IPS-NIHi7 (cell line): ENCODE results near the gene MRM1.

Experiments used
- DNase-seq: peaks from one replicate; pipeline ENCODE4 v3.0.0; 2012; ENCODE audit warnings: mixed read lengths; ENCODE audit errors: extremely low spot score

MRM1 gene, protein sequence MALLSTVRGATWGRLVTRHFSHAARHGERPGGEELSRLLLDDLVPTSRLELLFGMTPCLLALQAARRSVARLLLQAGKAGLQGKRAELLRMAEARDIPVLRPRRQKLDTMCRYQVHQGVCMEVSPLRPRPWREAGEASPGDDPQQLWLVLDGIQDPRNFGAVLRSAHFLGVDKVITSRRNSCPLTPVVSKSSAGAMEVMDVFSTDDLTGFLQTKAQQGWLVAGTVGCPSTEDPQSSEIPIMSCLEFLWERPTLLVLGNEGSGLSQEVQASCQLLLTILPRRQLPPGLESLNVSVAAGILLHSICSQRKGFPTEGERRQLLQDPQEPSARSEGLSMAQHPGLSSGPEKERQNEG

DNA sequence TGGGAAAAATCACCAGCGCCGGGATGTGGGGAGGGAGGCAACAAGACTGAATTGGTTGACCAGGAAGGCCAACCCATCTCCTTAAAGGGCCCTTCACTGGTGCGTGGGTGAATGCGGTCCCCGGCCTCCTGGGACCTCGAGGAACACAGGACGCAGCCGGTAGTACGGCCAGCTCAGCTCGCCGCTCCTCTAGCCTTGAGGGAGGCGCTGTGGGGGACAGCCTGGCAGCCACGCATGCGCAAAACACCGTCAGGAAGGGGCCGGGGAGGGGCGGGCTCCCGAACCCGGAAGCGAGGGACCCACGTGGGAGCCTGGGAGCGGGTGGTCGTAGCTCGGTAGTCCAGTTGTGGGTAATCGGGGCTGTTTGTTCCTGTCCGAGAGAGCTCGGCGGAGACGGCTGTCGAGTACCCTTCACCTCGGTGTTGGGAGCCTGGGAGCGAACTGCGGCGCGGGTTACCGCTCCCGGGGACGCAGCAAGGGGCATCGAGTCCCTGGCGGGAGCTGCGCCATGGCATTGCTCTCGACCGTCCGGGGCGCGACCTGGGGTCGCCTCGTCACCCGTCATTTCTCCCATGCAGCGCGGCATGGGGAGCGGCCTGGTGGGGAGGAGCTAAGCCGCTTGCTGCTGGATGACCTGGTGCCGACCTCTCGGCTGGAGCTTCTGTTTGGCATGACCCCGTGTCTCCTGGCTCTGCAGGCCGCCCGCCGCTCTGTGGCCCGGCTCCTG lies at the start of gene MRM1:
TSS of gene MRM1 (plus strand) at position 281 of the 727 bp plus-strand sequence. CDS start at position 509, 228 bp downstream.
- DNase-seq: peak; percentile 92

DNA sequence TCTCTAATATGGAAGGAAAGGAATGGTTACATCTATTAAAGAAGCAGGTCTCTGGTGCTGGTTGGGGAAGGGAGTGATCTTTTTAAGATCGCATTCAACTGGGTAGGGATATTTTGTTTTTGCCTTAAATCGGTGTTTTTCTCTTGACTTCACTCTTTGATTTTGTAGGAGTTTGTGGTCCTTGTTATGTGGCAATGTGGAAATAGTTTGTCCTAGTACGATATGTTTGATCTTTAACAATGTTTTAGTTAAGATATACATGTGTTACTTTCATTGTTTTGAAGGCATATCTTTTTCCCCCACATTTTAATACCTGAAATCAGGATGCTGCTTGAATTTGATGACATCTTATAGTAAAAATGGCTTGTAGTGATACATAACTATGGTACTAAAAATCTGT lies 47.9 kb upstream of the MRM1 start:
- DNase-seq: no peak

DNA sequence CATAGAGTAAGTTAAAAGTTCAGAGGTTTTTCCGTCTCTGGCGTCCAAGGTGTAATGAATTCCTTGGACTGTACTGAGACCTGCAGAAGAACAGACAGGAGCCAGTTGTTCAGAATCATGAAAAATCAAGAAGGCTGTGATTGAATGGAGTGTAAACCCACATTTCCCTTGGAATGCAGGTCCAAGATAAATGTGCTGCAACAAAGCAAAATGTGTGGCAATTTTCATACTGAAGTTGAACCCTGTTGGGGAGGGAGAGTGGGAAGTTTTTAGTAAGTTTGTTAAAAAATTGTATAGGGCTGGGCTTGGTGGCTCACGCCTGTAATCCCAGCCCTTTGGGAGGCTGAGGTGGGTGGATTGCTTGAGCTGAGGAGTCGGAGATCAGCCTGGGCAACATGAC lies 35.3 kb upstream of the MRM1 start:
- no peak for DNase-seq

DNA sequence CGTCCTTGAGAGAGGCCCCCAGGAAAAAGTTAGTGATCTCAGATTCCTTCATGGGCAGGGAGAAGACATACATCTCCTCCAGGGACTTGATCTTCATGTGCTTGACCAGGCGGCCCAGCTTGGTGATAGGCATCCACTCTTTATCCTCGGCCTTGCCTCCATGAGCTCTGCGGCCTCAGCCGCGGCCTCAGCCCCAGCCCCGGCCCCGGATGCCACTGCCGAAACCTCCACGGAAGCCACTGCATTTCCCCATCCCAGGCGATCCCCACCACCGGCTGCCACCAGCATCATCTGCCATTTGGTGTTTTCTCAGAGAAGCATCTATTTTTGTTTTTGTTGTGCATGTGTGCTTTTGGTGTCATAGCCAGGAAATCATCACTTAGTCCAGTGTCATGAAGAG lies 26.4 kb upstream of the MRM1 start:
- no peak for DNase-seq

DNA sequence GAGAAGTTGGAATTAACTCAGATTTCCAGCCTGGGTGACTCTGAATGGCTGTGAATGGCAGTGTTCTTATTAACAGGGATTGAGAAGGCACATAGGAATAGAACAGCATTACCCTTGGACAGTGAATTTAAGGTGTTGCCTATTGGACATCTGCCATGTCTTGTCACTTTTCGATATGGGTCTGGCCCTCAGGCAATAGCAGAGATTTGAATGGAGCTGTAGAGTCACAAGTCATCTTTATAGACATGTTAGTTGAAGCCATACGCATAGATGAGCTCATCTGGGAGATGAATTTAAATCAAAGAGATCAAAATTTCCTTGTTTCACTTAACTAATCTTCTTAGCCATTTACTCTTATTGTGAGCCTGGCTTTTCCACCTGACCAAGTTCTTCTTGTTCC lies 24.6 kb upstream of the MRM1 start:
- no peak for DNase-seq

DNA sequence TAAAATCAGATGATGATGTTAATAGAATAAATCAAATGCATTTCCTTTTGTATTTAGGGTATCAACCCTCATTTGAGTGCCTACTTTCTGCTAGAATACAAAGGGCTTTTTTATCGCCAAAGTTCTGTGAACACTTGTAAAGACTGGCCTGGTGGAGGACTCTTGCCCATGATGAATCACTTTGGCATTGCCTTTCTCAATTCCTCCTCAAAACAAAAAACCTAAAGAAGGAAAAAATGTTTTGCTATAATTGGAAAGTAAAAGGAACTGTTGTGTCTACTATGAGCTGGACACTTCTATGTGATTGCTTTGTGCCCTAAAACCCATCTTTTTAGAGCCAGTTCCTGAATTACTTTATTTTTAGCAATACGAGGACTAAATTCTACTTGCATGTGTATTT lies 22.7 kb upstream of the MRM1 start:
- DNase-seq: no peak

DNA sequence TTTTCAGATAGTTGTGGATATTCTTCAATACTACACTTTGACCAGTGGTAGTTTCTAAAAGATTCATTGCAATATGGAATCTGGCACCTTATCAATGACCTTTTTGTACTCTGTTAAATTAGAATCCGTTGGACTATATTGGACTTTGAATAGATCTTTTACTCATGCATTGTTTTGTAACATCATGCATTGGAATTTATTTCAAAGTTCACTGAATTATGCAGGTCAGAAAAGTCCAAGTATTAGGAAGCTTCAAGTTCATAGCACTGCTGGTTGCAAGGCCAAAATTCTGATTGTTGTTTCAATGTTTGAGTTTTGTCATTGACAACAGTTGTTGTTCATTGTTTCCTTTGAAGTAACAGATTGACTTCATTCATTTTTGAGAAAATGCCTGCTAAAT lies 17.6 kb upstream of the MRM1 start:
- DNase-seq: no peak

DNA sequence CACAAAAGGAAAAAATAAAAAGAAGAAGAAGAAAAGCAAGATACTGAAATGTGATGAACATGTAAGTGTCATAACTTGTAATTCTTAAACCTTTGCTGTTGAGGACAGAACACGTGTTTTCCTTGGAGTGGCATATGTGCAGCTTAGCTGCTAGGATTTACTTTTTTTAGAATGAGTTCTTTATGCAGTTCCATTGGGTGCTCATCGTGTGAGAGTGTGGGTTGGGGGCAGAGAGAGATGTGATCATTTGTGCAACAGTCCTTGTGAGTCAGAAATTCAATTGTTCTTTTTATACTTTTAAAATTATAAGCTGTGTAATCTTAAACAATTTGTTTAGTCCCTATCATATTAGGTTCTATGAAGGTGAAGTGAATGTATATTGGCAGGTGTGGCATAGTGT lies 15.2 kb upstream of the MRM1 start:
- no peak for DNase-seq

DNA sequence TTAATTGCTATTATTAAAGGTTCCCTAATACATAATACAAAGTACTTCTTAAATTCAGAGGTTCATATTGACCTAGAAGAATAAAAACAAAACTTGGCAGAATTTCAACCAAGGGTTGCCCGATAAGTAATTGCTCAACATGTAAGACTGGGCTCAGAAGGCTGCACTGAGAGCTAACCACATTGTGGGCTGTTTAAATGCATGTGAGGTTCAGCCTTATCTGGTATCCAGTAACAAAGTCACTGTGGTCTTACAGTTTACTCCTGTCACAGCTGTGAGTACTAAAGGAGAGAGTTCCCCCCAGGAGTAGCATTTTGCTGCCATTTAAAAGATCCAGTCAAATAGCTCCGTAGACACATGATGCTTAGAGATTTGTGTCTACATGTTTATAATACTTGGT lies 11.3 kb upstream of the MRM1 start:
- no peak for DNase-seq

DNA sequence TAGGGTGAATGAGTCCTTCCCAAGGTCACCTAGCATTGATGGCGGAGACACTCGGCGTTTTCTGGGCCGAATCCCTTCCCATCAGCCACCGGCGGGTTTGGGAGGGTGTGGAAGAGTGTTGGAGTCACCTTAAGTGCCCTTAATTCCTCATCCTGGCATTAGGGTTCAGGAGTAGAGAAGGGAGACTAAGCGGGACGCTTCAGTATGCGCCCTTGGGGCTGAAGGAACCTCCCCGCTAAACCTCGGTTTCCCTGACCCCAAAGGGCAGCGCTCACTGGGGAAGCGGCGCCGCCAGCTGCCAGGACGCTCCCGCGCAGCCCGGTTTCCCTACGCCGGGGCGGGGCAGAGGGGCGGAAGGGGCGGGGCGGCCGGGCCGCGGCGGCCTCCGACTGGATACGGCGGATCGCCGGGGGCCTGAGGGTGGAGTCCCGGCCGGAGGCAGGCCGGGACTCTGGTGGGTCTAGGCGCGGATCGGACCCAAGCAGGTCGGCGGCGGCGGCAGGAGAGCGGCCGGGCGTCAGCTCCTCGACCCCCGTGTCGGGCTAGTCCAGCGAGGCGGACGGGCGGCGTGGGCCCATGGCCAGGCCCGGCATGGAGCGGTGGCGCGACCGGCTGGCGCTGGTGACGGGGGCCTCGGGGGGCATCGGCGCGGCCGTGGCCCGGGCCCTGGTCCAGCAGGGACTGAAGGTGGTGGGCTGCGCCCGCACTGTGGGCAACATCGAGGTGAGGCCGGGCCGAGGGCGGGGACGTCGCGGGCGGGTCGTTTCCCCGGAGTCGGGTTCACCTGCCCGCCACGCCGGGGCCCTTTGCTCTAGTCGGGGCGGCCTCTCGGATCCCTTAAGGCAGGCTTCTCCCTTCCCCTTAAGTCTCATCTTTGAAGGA lies 9.7 kb upstream of the MRM1 start, which contains the start of gene DHRS11:
TSS of gene DHRS11 (plus strand) at position 446 of the 882 bp plus-strand sequence. CDS start at position 577, 131 bp downstream.
- DNase-seq: peak; percentile 99

DNA sequence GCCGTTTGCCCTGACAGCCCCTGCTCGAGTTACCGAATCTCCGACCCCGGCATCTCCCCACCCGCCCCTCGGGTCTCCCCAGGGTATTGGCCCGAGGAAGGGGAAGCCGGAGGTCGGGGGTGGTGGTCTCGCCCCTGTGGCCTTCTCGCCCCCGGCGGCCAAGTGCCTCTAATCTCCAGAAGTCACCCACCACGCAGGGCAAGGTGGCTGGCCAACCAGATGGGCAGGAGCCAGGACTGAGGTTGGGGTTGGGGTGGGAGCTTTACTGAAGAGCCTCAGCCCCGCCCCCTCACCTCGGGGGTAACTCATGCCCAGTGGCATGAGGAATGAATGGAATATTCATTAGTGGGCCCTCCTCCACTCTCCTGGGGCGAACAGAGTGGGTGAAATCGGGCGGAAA lies 9.1 kb upstream of the MRM1 start:
- DNase-seq: peak; percentile 51

DNA sequence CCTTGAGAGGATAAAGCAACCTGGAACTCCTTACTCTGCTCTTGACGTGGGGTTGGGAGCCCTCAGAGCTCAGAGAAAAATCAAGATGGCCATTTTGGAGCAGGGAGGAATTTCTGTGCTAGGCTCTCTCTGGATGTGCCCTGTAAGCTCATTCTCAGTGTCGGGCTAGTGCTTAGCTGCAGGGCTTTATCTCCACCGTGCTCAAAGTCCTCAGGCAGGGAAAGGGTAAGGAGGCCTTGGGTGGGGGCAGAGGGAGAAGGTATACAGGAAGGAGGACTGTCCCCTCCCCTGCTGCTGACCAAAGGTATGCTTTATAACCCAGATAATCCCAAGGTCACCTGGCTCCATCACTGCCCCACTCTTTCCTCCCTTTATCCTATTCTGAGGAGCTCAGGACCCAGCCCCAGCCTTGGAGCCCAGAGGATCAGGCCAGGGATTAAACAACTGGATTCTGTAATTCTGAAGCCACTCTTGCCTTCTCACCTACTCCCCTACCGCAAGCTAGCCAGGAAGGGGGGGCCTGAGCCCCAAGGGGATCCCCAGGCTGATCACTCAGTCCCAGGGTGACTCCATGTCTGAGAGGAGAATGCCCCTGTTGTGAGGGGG lies 8.6 kb upstream of the MRM1 start:
- DNase-seq: no peak

DNA sequence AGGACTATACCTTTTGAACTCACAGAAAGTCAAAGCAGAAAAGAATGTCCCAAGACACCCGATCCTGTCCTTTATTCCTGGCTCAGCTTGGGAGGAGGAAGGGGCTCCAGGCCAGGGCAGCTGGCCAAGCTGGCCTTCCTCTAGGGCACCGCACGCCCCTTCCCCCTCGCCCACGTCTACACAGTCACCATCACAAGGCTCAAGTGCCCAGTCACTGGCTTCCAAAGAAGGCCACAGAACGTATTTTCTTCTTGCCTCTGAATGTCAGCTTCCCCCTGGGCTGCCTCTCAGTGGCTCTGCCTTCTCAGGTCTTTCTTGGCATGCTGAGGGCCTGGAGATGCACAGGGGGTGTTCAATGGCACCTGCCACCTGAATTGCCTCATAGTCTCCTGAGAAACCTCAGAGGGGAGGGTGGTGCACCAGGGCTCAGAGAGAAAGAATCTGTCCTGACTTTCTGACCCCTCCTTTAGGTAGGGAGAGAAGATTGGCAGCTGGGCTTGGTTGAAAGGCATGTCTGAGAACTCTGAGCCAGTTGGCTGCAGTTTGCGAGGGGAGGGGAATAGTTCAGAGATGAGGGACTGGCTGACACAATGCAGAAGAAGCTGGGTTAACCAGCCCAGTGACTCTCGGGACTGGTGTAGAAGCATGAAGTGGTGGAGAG lies 7.6 kb upstream of the MRM1 start:
- no peak for DNase-seq

DNA sequence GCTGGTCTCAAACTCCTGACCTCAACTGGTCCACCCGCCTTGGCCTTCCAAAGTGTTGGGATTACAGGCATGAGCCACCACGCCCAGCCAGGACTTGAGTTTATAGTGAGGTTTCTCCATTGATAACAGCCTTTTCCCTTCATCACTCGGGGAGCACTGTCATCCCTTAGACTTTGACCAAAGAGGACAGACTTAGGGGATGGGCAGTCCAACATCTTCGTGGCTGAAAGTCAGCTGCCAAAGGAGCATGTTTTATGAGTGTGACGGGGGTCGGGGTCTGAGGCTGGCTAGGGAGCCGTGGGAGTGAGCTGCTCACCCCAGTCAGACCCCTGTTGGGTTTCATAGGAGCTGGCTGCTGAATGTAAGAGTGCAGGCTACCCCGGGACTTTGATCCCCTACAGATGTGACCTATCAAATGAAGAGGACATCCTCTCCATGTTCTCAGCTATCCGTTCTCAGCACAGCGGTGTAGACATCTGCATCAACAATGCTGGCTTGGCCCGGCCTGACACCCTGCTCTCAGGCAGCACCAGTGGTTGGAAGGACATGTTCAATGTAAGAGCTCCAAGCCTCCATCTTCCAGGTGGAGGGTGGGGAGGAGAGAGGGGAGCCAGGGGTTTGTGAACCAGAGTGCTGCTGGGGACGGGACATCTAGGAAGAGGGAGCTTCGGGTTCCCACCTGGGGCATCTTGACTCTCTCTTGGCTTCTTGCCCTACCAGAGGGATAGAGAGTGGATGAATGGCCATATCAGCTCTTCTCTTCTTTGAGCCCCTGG lies 6.6 kb upstream of the MRM1 start:
- DNase-seq: no peak

DNA sequence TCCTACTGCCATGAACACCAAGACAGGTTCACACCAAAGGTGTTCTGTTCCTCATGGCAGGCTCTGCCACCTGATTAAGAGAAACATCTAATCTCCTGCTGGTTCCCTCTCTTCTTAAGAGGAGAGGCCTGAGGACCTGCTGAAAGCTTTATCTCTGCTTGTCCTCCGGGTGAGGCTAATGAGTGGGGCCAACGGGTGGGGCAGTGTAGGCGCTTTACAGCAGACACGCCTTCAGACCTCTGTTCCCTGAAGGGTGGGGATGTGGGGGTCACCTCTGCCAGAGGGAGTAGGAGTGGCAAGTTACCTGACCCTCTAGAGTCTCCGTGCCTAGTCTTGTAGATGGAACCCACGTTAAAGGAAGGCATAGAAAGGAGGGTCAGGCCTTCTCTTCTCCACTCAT lies 4.2 kb upstream of the MRM1 start:
- no peak for DNase-seq

DNA sequence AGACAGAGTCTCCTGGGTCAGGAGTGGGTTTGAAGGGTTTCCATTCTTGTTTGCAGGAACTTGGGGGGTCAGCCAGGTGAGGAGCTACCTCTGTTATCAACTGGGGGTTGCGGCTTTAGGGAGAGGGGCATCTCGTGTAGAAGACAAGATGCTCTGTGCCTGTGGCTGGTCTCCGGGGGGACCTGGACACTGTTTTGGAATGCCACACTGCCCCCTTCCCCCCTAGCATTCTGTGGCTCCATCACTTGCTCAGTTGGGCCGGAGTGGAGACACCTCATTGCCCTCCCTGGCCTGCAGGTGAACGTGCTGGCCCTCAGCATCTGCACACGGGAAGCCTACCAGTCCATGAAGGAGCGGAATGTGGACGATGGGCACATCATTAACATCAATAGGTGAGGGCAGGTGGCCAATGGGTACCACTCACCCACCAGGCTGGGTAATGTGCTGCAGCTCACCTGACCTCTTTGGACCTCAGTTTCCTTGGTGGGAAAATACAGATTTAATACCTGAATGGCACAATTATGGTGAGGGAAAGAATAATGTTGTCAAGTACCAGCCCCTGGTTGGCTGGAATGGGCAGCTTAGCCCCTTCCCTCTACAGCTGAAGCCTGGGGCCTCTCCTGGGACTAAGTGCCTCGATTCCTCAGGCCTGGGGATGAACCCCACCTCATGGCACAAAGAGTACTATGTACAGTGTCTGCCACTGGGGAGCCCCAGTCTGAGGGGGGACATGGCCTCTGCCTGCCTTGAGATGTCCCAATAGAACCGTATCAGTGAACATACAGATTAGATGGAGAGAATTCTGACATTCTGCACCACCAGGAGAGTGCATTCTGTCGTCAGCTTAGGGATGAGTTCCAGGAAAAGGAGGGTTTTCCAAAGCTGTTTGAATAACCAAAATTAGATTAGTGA lies 3.3 kb upstream of the MRM1 start:
- no peak for DNase-seq

DNA sequence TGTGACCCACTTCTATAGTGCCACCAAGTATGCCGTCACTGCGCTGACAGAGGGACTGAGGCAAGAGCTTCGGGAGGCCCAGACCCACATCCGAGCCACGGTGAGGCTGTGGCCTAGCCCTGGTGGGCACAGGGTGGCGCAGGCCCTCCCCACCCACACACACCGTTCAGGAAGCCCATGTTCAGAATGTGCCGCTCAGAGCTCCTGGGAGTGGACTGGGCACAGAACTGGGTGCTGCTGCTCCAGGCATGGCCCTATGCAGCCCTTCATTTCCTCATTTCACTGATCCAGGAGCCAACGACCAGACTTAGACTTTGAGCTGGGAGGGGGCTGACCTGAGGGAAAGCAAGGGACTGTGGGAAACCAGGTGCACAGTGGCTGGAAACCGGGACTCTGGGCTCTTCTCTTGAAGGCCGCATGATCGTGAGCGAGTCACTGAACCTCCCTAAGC lies 2.4 kb upstream of the MRM1 start:
- DNase-seq: no peak

DNA sequence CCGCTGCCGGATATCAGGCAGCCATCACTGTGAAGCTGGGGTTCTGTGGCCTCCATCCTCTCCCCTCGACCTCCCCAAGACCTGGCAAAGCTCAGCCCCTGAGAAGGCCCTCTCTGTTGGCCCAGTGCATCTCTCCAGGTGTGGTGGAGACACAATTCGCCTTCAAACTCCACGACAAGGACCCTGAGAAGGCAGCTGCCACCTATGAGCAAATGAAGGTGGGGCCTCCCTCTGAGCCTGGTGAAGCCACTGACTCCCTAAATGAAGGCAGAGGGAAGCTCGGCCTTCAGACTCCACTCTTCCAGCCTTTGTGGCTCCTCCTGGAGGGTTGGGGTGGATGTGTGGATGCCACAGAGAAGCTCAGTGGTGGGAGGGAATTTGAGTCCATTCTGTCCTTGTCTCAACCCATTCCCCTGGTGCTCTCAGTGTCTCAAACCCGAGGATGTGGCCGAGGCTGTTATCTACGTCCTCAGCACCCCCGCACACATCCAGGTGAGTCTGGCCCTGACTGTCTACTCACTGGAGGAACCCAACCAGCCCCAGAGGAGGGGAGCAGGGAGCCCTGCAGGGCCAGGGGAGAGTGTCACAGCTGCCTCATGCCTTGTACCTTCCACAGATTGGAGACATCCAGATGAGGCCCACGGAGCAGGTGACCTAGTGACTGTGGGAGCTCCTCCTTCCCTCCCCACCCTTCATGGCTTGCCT lies 1.7 kb upstream of the MRM1 start:
- no peak for DNase-seq

DNA sequence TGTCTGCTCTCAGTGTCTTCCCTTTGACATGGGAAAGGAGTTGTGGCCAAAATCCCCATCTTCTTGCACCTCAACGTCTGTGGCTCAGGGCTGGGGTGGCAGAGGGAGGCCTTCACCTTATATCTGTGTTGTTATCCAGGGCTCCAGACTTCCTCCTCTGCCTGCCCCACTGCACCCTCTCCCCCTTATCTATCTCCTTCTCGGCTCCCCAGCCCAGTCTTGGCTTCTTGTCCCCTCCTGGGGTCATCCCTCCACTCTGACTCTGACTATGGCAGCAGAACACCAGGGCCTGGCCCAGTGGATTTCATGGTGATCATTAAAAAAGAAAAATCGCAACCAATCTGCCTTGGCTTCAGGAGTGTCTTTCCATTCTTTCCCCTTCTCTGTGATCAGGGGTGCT lies 918 bp upstream of the MRM1 start:
- no peak for DNase-seq
